H1 (cell line): ENCODE results near the gene MMP15. TPM values are rescaled to one million over a fixed set of nuclear protein-coding genes. Genes with fewer than 3 reads are reported as not detected.

Source experiments
- CTCF ChIA-PET: fragments of 300-600 bp; sonication (Branson Sonifier 250); formaldehyde crosslinking; loops from one replicate; lab custom pipeline; 2021; ENCODE audit not compliant: partially characterized antibody; lab: Charles Lee
- POLR2A ChIA-PET: fragments of 300-600 bp; sonication (Branson Sonifier 250); formaldehyde crosslinking; loops from one replicate; lab custom pipeline; 2021; ENCODE audit warnings: inconsistent platforms; ENCODE audit not compliant: partially characterized antibody; lab: Charles Lee
- DNase-seq, 2 experiments: peaks; one replicate each; pipeline versions ENCODE4 v3.0.0 to v3.0.0-alpha.2; 2010 to 2022; ENCODE audit warnings: low spot score in 2 of 2, low read depth in 1 of 2, mixed read lengths in 1 of 2
- FAIRE-seq: peaks from 2 replicates; lab custom pipeline; 2011; peaks lifted over from hg19 to GRCh38; lab: Jason Lieb, UNC
- H2AFZ ChIP-seq: 2 replicates; pipeline ENCODE4 v1.8.1; 2012; ENCODE audit warnings: low read length, inconsistent platforms
- H2AK5ac ChIP-seq: 2 replicates; pipeline ENCODE4 v1.6.1; 2013; ENCODE audit warnings: low read depth, low read length
- H2BK120ac ChIP-seq: replicated peaks from 2 replicates; pipeline ENCODE3; 2013; ENCODE audit warnings: low read depth, low read length, inconsistent platforms
- H2BK12ac ChIP-seq: 2 replicates; pipeline ENCODE4 v1.6.1; 2013; ENCODE audit warnings: low read depth, low read length
- H2BK15ac ChIP-seq: 2 replicates; pipeline ENCODE4 v1.6.1; 2013; ENCODE audit warnings: low read length
- H2BK20ac ChIP-seq: 2 replicates; pipeline ENCODE4 v1.6.1; 2013; ENCODE audit warnings: low read length
- H2BK5ac ChIP-seq: 2 replicates; pipeline ENCODE4 v1.6.1; 2013; ENCODE audit warnings: low read depth, low read length
- H3K14ac ChIP-seq: 2 replicates; pipeline ENCODE4 v1.6.1; 2013; ENCODE audit warnings: inconsistent platforms; ENCODE audit not compliant: insufficient read length
- H3K18ac ChIP-seq: 2 replicates; pipeline ENCODE4 v1.6.1; 2013; ENCODE audit warnings: low read length; ENCODE audit errors: extremely low read depth
- H3K23ac ChIP-seq: 2 replicates; pipeline ENCODE4 v1.6.1; 2013; ENCODE audit warnings: inconsistent platforms; ENCODE audit not compliant: insufficient read length
- H3K23me2 ChIP-seq: 2 replicates; pipeline ENCODE4 v1.6.1; 2013; ENCODE audit warnings: low read depth, low read length
- H3K27ac ChIP-seq: 2 replicates; pipeline ENCODE4 v1.6.1; 2011; ENCODE audit warnings: low read depth, low read length, inconsistent platforms
- H3K27me3 ChIP-seq, 4 experiments: replicated peaks in 1 of 4; 1 replicate in 1 of 4; 2 replicates in 3 of 4; pipeline versions ENCODE4 v1.6.1 to v1.8.1; 2011 to 2013; ENCODE audit warnings: low read length in 3 of 4, mild to moderate bottlenecking in 3 of 4, inconsistent platforms in 2 of 4, mixed read lengths in 2 of 4, moderate library complexity in 1 of 4; ENCODE audit not compliant: control insufficient read depth in 3 of 4, insufficient read depth in 3 of 4; ENCODE audit errors: extremely low read depth in 1 of 4
- H3K36me3 ChIP-seq, 4 experiments: 2 replicates each; pipeline versions ENCODE4 v1.6.1 to v1.8.1; 2011 to 2013; ENCODE audit warnings: mild to moderate bottlenecking in 4 of 4, low read length in 3 of 4, moderate library complexity in 2 of 4, control low read depth in 1 of 4, inconsistent platforms in 1 of 4; ENCODE audit not compliant: insufficient read depth in 4 of 4, control insufficient read depth in 2 of 4
- H3K4ac ChIP-seq: replicated peaks from 2 replicates; pipeline ENCODE3; 2013; ENCODE audit warnings: low read length, low read depth, mixed read lengths, inconsistent platforms; ENCODE audit not compliant: insufficient read length
- H3K4me1 ChIP-seq, 4 experiments: replicated peaks in 1 of 4; 1 replicate in 1 of 4; 2 replicates in 3 of 4; pipeline versions ENCODE4 v1.6.1 to v1.8.1; 2011 to 2013; ENCODE audit warnings: low read length in 3 of 4, inconsistent platforms in 2 of 4, mixed read lengths in 1 of 4; ENCODE audit not compliant: insufficient read depth in 4 of 4, control insufficient read depth in 3 of 4
- H3K4me2 ChIP-seq, 2 experiments: 2 replicates each; pipeline versions ENCODE4 v1.6.1 to v1.8.1; 2011 to 2013; ENCODE audit warnings: low read depth in 2 of 2, low read length in 2 of 2, control low read depth in 1 of 2, inconsistent platforms in 1 of 2, mild to moderate bottlenecking in 1 of 2; ENCODE audit not compliant: insufficient read depth in 1 of 2
- H3K4me3 ChIP-seq, 4 experiments: fragments of 200-600, 300-600 bp in 1 of 4; sonication (generic), shearing (Covaris generic), sonication (Bioruptor Twin) in 1 of 4; 2 replicates each; pipeline versions ENCODE4 v1.5.1 to v1.8.1; 2011 to 2016; ENCODE audit warnings: low read length in 4 of 4, low read depth in 3 of 4, control low read depth in 2 of 4, inconsistent platforms in 2 of 4, mild to moderate bottlenecking in 2 of 4, mixed read lengths in 1 of 4, moderate library complexity in 1 of 4; ENCODE audit not compliant: insufficient read depth in 2 of 4; ENCODE audit errors: extremely low read depth in 1 of 4
- H3K56ac ChIP-seq: replicated peaks from 2 replicates; pipeline ENCODE3; 2013; ENCODE audit warnings: low read depth, mild to moderate bottlenecking, mixed read lengths, low read length, inconsistent platforms; ENCODE audit not compliant: insufficient read length
- H3K79me1 ChIP-seq: 2 replicates; pipeline ENCODE4 v1.6.1; 2013; ENCODE audit warnings: low read depth, low read length, control low read depth
- H3K79me2 ChIP-seq, 2 experiments: 2 replicates each; pipeline versions ENCODE4 v1.6.1 to v1.8.1; 2012 to 2013; ENCODE audit warnings: low read length in 2 of 2, mild to moderate bottlenecking in 2 of 2, inconsistent platforms in 1 of 2; ENCODE audit not compliant: insufficient read depth in 2 of 2, control insufficient read depth in 1 of 2
- H3K9ac ChIP-seq, 4 experiments: replicated peaks in 1 of 4; 1 replicate in 1 of 4; 2 replicates in 3 of 4; pipeline versions ENCODE4 v1.6.1 to v1.8.1; 2011 to 2013; ENCODE audit warnings: low read depth in 3 of 4, low read length in 3 of 4, control low read depth in 2 of 4, mild to moderate bottlenecking in 2 of 4, moderate library complexity in 2 of 4, inconsistent platforms in 1 of 4; ENCODE audit errors: extremely low read depth in 1 of 4
- H3K9me3 ChIP-seq, 2 experiments: 2 replicates each; pipeline versions ENCODE4 v1.6.1 to v1.8.1; 2012 to 2013; ENCODE audit warnings: mild to moderate bottlenecking in 2 of 2, moderate library complexity in 2 of 2, control low read depth in 1 of 2, inconsistent platforms in 1 of 2, low read depth in 1 of 2, low read length in 1 of 2, mixed read lengths in 1 of 2; ENCODE audit not compliant: insufficient read depth in 2 of 2
- H4K20me1 ChIP-seq, 2 experiments: replicated peaks in 1 of 2; 2 replicates each; pipeline versions ENCODE3 to v1.8.1; 2011 to 2013; ENCODE audit warnings: inconsistent platforms in 2 of 2, low read length in 2 of 2, mild to moderate bottlenecking in 1 of 2; ENCODE audit not compliant: insufficient read depth in 2 of 2, control insufficient read depth in 1 of 2
- H4K5ac ChIP-seq: 2 replicates; pipeline ENCODE4 v1.6.1; 2013; ENCODE audit warnings: low read length, low read depth, mixed read lengths, inconsistent platforms; ENCODE audit not compliant: insufficient read length
- H4K8ac ChIP-seq: 2 replicates; pipeline ENCODE4 v1.8.0; 2013; ENCODE audit warnings: mild to moderate bottlenecking, moderate library complexity, low read length, inconsistent platforms; ENCODE audit not compliant: insufficient read depth; ENCODE audit errors: extremely low read depth
- H4K91ac ChIP-seq: replicated peaks from 2 replicates; pipeline ENCODE3; 2013; ENCODE audit warnings: low read length, mixed read lengths, inconsistent platforms; ENCODE audit not compliant: insufficient read length
- EGR1 ChIP-seq: IDR thresholded peaks from 2 replicates; pipeline ENCODE4 v1.6.1; 2011; ENCODE audit warnings: low read depth, low read length, borderline replicate concordance
- EZH2 ChIP-seq: fragments of 200-600 bp; sonication (generic); IDR thresholded peaks from 2 replicates; pipeline ENCODE4 v1.7.1; 2012; ENCODE audit warnings: low read depth, mild to moderate bottlenecking, moderate library complexity, low read length, inconsistent platforms; ENCODE audit not compliant: severe bottlenecking
- HDAC6 ChIP-seq: IDR thresholded peaks from one replicate; pipeline ENCODE4 v1.7.1; 2012; ENCODE audit warnings: low read depth, mild to moderate bottlenecking, inconsistent platforms, low read length, moderate library complexity
- JUN ChIP-seq: IDR thresholded peaks from 2 replicates; pipeline ENCODE4 v1.6.1; 2011; ENCODE audit warnings: low read depth, mild to moderate bottlenecking, improper control_type of control experiment, low read length
- PHF8 ChIP-seq: fragments of 200-600 bp; sonication (generic); conservative IDR thresholded peaks from 2 replicates; pipeline ENCODE4 v1.7.1; 2012; ENCODE audit warnings: low read depth, mild to moderate bottlenecking, inconsistent platforms, low read length, moderate library complexity
- POU5F1 ChIP-seq: IDR thresholded peaks from 2 replicates; pipeline ENCODE4 v1.6.1; 2011; ENCODE audit warnings: low read depth, mild to moderate bottlenecking, low read length, moderate library complexity
- YY1 ChIP-seq: IDR thresholded peaks from 2 replicates; pipeline ENCODE4 v1.6.1; 2011; ENCODE audit warnings: low read depth, mild to moderate bottlenecking, low read length
- WGBS, 2 experiments: shearing (Covaris generic) in 1 of 2; methylation state at CpG; one replicate each; pipeline versions ENCODE4 v1.1.6 to v1.1.7; 2013 to 2015; ENCODE audit warnings: low lambda C conversion rate in 2 of 2, mixed read lengths in 2 of 2, inconsistent platforms in 1 of 2, low coverage in 1 of 2, missing lambda C conversion rate in 1 of 2; ENCODE audit not compliant: insufficient replicate concordance in 2 of 2, insufficient coverage in 1 of 2, insufficient read length in 1 of 2; ENCODE audit errors: extremely low coverage in 1 of 2, missing lambda C conversion rate in 1 of 2; 5-methylcytosine and 5-hydroxymethylcytosine counted together
- long read RNA-seq, 2 experiments: library from RNA in 1 of 2; library from capped mRNA in 1 of 2; stranded (forward); transcript quantifications; one replicate each; pipeline ENCODE4 v2.0.0, GENCODE V29; 2021; ENCODE audit warnings: inconsistent platforms in 1 of 2
- polyA minus RNA-seq, 3 experiments: library from RNA; depleted of rRNA, polyadenylated mRNA; stranded (reverse); fragments of >200 nt; gene quantifications; 1 replicate in 2 of 3; 2 replicates in 1 of 3; pipeline ENCODE4 v1.2.3, GENCODE V29; 2011
- polyA plus RNA-seq, 7 experiments: library from polyadenylated mRNA; depleted of rRNA in 3 of 7; stranded (reverse) in 5 of 7; unstranded in 2 of 7; fragments of >200 nt in 5 of 7; fragments of 200-250 nt in 2 of 7; gene quantifications; 1 replicate in 5 of 7; 2 replicates in 1 of 7; 4 replicates in 1 of 7; pipeline versions ENCODE4 v1.2.1 to v1.2.3, GENCODE V29; 2011 to 2013; ENCODE audit warnings: missing spikeins in 2 of 7, mixed read lengths in 2 of 7
- total RNA-seq: library from RNA; stranded (reverse); fragmentation: NEBNext Ultra II Directional; extraction: Animal tissue kit (Norgen Biotek cat#: 25700); gene quantifications from 2 replicates; pipeline ENCODE4 v1.2.1, GENCODE V29; 2021

Gene MMP15
- 42.2 and 44.0 TPM in 2 replicates for total RNA-seq
- polyA plus RNA-seq (2011; rRNA removed): 38.5 and 64.8 TPM in 2 replicates
- polyA plus RNA-seq (2011; cell fraction: cytosol; rRNA removed): 34.8 TPM
- polyA plus RNA-seq (2011; cell fraction: nucleus; rRNA removed): 47.7 TPM
- polyA plus RNA-seq (2012, experiment 1 of 2): 21.6 to 36.4 TPM (median 33.6 TPM) in 4 replicates
- polyA plus RNA-seq (2012, experiment 2 of 2): 33.8 TPM
- polyA plus RNA-seq (2013, experiment 1 of 2): 50.5 TPM
- 46.8 TPM for polyA plus RNA-seq (2013, experiment 2 of 2)
- polyA minus RNA-seq (2011; rRNA and poly(A)+ RNA removed): 17.8 and 18.2 TPM in 2 replicates
- polyA minus RNA-seq (2011; cell fraction: cytosol; rRNA and poly(A)+ RNA removed): 39.2 TPM
- 20.9 TPM for polyA minus RNA-seq (2011; cell fraction: nucleus; rRNA and poly(A)+ RNA removed)
- long read RNA-seq, experiment 1, full-length matches to known transcripts: 5 of 45 reads
- long read RNA-seq, experiment 1, partial matches to known transcripts: 11 of 45 reads
- long read RNA-seq, experiment 1, other reads (novel, unspliced or antisense): 29 of 45 reads
- long read RNA-seq, experiment 2, partial matches to known transcripts: 3 of 3 reads
- long read RNA-seq, experiment 2, other reads (novel, unspliced or antisense): 0 of 3 reads

- peak within 1 kb of the TSS; percentile 86 for H2BK12ac ChIP-seq
- no peak within 1 kb of the TSS for H3K27ac ChIP-seq
- peak within 1 kb of the TSS; percentile 59 for H4K5ac ChIP-seq
- H3K9me3 ChIP-seq: no peaks in the 10 kb centered on the region
- H3K79me2 ChIP-seq: peaks cover 0 to 33% of the 10 kb centered on the region in 2 experiments; a peak in 2 of 4 replicates
- peak within 1 kb of the TSS; percentile 40; the same call in 1 of the 2 replicates for H2AK5ac ChIP-seq
- no peak within 1 kb of the TSS for H3K23ac ChIP-seq
- peak within 1 kb of the TSS; percentile 92 for H4K8ac ChIP-seq
- peaks cover 25% of the 10 kb centered on the region; the same call in 1 of the 2 replicates for H3K23me2 ChIP-seq
- peak; percentile 97 to 98 for DNase-seq
- H3K14ac ChIP-seq: no peak within 1 kb of the TSS
- H2BK15ac ChIP-seq: no peak within 1 kb of the TSS
- WGBS, 2 experiments: 1% methylated on average over 47 of the region's 90 CpGs; no CpG with 5 or more reads in 1 of the 2 experiments
- no peak within 1 kb of the TSS for H3K56ac ChIP-seq
- peak within 1 kb of the TSS; percentile 70 for H2BK120ac ChIP-seq
- H2AFZ ChIP-seq: peak within 1 kb of the TSS; percentile 74; the same call in 1 of the 2 replicates
- H3K4ac ChIP-seq: no peak within 1 kb of the TSS
- peak within 1 kb of the TSS; percentile 87; the same call in 1 of the 2 replicates for H2BK5ac ChIP-seq
- ChIA-PET CTCF (interaction anchor here (0.8 to 19.9 kb wide), 9 partner anchors 9 to 125 kb away, joined by 3 to 362 read pairs (median 11); partner anchors contain the start of gene CFAP20), POLR2A (interaction anchor here (0.9 to 4.2 kb wide), 9 partner anchors 9 to 290 kb away, joined by 3 to 20 read pairs (median 5); partner anchors contain the start of genes CFAP20 and KATNB1)
- H4K91ac ChIP-seq: no peak within 1 kb of the TSS
- H3K79me1 ChIP-seq: peaks cover 15% of the 10 kb centered on the region
- no peaks in the 10 kb centered on the region for H3K36me3 ChIP-seq
- peaks cover 0 to 31% (median 20%) of the 10 kb centered on the region in 4 experiments; a peak in 6 of 7 replicates for H3K4me1 ChIP-seq
- H3K18ac ChIP-seq: peak within 1 kb of the TSS; percentile 80
- H3K4me2 ChIP-seq: peak within 1 kb of the TSS; percentile 83 to 99
- peaks cover 0 to 12% of the 10 kb centered on the region in 2 experiments for H4K20me1 ChIP-seq
- H3K27me3 ChIP-seq: no peaks in the 10 kb centered on the region; a peak in 3 of 7 replicates
- H3K9ac ChIP-seq: peak within 1 kb of the TSS; percentile 45 to 82 (median 60)
- H2BK20ac ChIP-seq: no peak within 1 kb of the TSS
- FAIRE-seq: no peak
- H3K4me3 ChIP-seq: peak within 1 kb of the TSS; percentile 73 to 90 (median 82)
- no peak for TF ChIP-seq HDAC6
- peak; percentile 21 for TF ChIP-seq PHF8
- no peak for TF ChIP-seq YY1
- TF ChIP-seq EZH2: no peak
- no peak for TF ChIP-seq POU5F1
- TF ChIP-seq JUN: no peak
- TF ChIP-seq EGR1: peak; percentile 67; the same call in 1 of the 2 replicates
Observed at GRCh38 chr16:58025351-58026138, at the start of gene MMP15. MMP15 (plus strand) TSS chr16:58025754; CDS start chr16:58026351, 597 bp downstream.
